ENCODE measurements around the gene UBE2J1. TPM values are rescaled to one million over a fixed set of nuclear protein-coding genes. Genes with fewer than 3 reads are reported as not detected.
A peak's percentile ranks its signal among the peaks of the same experiment; 100 is the strongest.

Gene UBE2J1
- total RNA-seq, 1 donor from 2014 or later = 34.1 TPM

DNA sequence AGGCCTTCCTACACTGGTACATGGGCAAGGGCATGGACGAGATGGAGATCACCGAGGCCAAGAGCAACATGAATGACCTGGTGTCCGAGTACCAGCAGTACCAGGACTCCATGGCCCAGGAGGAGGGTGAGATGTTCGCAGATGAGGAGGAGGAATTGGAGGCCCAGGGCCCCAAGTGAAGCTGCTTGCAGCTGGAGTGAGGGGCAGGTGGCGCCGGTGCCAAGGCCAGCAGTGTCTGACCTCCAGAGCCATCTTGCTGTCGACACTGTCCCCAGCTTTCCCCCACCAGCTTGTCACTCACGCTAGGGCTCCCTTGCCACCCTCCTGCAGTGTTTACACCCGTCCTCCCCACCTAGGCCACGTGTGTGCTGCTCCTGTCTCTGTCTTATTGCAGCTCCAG, 49.6 kb downstream of the UBE2J1 start:
- peaks cover 8% of the 10 kb centered on the region for H3K9me3 Mint-ChIP-seq
- H3K4me1 Mint-ChIP-seq = peaks cover 16% of the 10 kb centered on the region
- no peak overlapping the region for H3K4me3 Mint-ChIP-seq
- DNase-seq (ENCODE audit: low read depth, low spot score) = no peak
- no peak for TF ChIP-seq CTCF (conservative IDR thresholded peaks at IDR 0.05)
- H3K27ac Mint-ChIP-seq (ENCODE audit: unreplicated experiment) = no peak overlapping the region
- no peaks in the 10 kb centered on the region for H3K27me3 Mint-ChIP-seq (ENCODE audit: low read depth)
- H3K36me3 Mint-ChIP-seq (ENCODE audit: low read depth) = no peaks in the 10 kb centered on the region

DNA sequence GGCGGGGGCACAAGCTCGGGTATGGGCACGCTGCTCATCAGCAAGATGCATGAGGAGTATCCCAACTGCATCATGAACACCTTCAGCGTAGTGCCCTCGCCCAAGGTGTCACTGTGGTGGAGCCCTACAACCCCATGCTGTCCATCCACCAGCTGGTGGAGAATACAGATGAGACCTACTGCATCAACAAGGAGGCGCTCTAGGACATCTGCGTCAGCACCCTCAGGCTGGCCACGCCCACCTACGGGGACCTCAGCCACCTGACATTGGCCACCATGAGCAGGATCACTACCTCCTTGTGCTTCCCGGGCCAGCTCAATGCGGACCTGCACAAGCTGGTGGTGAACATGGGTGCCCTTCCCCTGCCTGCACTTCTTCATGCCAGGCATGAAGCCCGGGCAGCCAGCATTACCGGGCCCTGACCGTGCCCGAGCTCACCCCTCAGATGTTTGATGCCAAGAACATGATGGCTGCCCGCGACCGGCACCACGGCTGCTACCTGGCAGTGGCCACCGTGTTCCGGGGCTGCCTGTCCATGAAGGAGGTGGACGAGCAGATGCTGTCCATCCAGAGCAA, 50.2 kb downstream of the UBE2J1 start:
- H3K9me3 Mint-ChIP-seq = peaks cover 8% of the 10 kb centered on the region

GRCh38 chr6:89301586-89302194, 50.8 kb downstream of the UBE2J1 start:
- peaks cover 18% of the 10 kb centered on the region for H3K4me1 Mint-ChIP-seq
- H3K36me3 Mint-ChIP-seq (ENCODE audit: low read depth) = no peaks in the 10 kb centered on the region
- no peak overlapping the region for H3K27ac Mint-ChIP-seq (ENCODE audit: unreplicated experiment)
- no peak for TF ChIP-seq CTCF (conservative IDR thresholded peaks at IDR 0.05)
- H3K9me3 Mint-ChIP-seq = peaks cover 8% of the 10 kb centered on the region
- no peak for DNase-seq (ENCODE audit: low read depth, low spot score)
- H3K27me3 Mint-ChIP-seq (ENCODE audit: low read depth) = no peaks in the 10 kb centered on the region
- no peak overlapping the region for H3K4me3 Mint-ChIP-seq

More for the DNA sequence above, 50.2 kb downstream of the UBE2J1 start:
- Mint-ChIP-seq H3K36me3 (ENCODE audit: low read depth) (no peaks in the 10 kb centered on the region), H3K27ac (ENCODE audit: unreplicated experiment) (no peak overlapping the region), H3K4me3 (no peak overlapping the region), H3K27me3 (ENCODE audit: low read depth) (no peaks in the 10 kb centered on the region), H3K4me1 (peaks cover 18% of the 10 kb centered on the region)
- TF ChIP-seq CTCF (conservative IDR thresholded peaks at IDR 0.05) = no peak
- no peak for DNase-seq (ENCODE audit: low read depth, low spot score)

DNA sequence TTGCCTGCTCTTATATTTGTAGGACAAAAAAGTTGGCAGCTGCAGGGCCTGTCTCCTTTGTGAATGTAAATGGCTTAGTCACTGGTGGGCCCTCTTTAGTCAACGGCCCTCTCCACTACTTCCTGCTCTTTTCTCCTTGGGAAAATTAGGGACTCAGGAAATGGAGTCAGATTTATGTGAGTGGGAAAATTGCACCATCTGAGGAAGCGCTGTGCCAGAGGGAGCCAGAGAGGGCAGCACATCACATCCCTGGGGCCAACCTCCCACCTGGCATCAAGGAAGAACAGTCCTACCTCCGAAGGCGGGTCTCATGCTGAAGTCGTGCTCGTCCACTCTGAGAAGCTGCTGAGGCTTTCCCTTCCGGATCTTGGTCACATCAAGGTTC, 53.1 kb downstream of the UBE2J1 start:
- no peak overlapping the region for H3K4me3 Mint-ChIP-seq
- DNase-seq (ENCODE audit: low read depth, low spot score) = no peak
- H3K27ac Mint-ChIP-seq (ENCODE audit: unreplicated experiment) = no peak overlapping the region
- no peaks in the 10 kb centered on the region for H3K27me3 Mint-ChIP-seq (ENCODE audit: low read depth)
- H3K9me3 Mint-ChIP-seq = peaks cover 8% of the 10 kb centered on the region
- no peaks in the 10 kb centered on the region for H3K36me3 Mint-ChIP-seq (ENCODE audit: low read depth)
- H3K4me1 Mint-ChIP-seq = peaks cover 18% of the 10 kb centered on the region
- TF ChIP-seq CTCF (conservative IDR thresholded peaks at IDR 0.05) = peak; percentile 33

GRCh38 chr6:89298680-89299465, 53.6 kb downstream of the UBE2J1 start:
- H3K36me3 Mint-ChIP-seq (ENCODE audit: low read depth) = no peaks in the 10 kb centered on the region
- H3K27me3 Mint-ChIP-seq (ENCODE audit: low read depth) = no peaks in the 10 kb centered on the region
- DNase-seq (ENCODE audit: low read depth, low spot score) = no peak
- no peak overlapping the region for H3K4me3 Mint-ChIP-seq
- no peak for TF ChIP-seq CTCF (conservative IDR thresholded peaks at IDR 0.05)
- no peak overlapping the region for H3K27ac Mint-ChIP-seq (ENCODE audit: unreplicated experiment)
- H3K9me3 Mint-ChIP-seq = peaks cover 8% of the 10 kb centered on the region
- peaks cover 18% of the 10 kb centered on the region for H3K4me1 Mint-ChIP-seq
